ENCODE results near the gene OR51V1.

OR51V1 gene

DNA sequence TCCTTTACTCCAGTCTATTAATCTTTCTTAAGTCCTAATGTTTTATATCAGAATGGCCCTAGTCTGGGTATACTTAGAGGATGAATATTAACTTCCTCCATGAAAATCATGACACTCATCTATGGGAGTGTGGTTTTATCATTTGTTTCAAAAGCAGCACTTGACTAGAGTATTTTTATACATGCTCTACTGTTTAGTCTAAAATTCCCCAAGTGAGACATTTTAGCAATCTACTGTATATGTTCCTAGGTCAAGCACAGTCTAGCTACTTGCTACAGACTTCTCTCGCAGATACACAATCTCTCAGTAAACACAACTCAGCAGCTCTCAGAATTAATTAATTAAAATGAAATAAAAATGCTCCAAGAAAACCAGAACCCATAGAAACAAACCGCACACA lies 29.3 kb upstream of the OR51V1 start:
- TF ChIP-seq, protein P1, sequence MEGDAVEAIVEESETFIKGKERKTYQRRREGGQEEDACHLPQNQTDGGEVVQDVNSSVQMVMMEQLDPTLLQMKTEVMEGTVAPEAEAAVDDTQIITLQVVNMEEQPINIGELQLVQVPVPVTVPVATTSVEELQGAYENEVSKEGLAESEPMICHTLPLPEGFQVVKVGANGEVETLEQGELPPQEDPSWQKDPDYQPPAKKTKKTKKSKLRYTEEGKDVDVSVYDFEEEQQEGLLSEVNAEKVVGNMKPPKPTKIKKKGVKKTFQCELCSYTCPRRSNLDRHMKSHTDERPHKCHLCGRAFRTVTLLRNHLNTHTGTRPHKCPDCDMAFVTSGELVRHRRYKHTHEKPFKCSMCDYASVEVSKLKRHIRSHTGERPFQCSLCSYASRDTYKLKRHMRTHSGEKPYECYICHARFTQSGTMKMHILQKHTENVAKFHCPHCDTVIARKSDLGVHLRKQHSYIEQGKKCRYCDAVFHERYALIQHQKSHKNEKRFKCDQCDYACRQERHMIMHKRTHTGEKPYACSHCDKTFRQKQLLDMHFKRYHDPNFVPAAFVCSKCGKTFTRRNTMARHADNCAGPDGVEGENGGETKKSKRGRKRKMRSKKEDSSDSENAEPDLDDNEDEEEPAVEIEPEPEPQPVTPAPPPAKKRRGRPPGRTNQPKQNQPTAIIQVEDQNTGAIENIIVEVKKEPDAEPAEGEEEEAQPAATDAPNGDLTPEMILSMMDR (conservative IDR thresholded peaks at IDR 0.05; ENCODE audit: low read length) = no peak
- no peak for TF ChIP-seq EZH2phosphoT487 (IDR thresholded peaks at IDR 0.05; ENCODE audit: borderline replicate concordance)
- no peaks in the 10 kb centered on the region for H3K79me2 ChIP-seq (ENCODE audit: insufficient read depth, low read length)
- no peaks in the 10 kb centered on the region for H3K9me2 ChIP-seq (replicated peaks; ENCODE audit: low read depth, low read length)
- H3K4me3 ChIP-seq (ENCODE audit: low read length, poor library complexity, severe bottlenecking) = no peak overlapping the region
- H3K9ac ChIP-seq (ENCODE audit: low read depth, low read length, poor library complexity, severe bottlenecking) = no peak overlapping the region
- no peaks in the 10 kb centered on the region for H4K20me1 ChIP-seq (ENCODE audit: insufficient read depth, low read length, poor library complexity, severe bottlenecking)
- H2AFZ ChIP-seq (ENCODE audit: low read length) = peak overlapping the region; percentile 26; the same call in 1 of the 2 replicates
- H3K4me1 ChIP-seq (ENCODE audit: insufficient read depth, low read length, poor library complexity, severe bottlenecking) = no peaks in the 10 kb centered on the region
- no peaks in the 10 kb centered on the region for H3F3A ChIP-seq (ENCODE audit: low read depth)
- no peaks in the 10 kb centered on the region for H3K27me3 ChIP-seq (ENCODE audit: insufficient read depth, low read length, poor library complexity, severe bottlenecking)
- H3K4me2 ChIP-seq (ENCODE audit: low read depth, low read length, poor library complexity, severe bottlenecking) = no peak overlapping the region
- no peaks in the 10 kb centered on the region for H3K36me3 ChIP-seq (ENCODE audit: insufficient read depth, low read length)
- no peaks in the 10 kb centered on the region for H3K9me3 ChIP-seq (ENCODE audit: insufficient read depth, low read depth, low read length)

DNA sequence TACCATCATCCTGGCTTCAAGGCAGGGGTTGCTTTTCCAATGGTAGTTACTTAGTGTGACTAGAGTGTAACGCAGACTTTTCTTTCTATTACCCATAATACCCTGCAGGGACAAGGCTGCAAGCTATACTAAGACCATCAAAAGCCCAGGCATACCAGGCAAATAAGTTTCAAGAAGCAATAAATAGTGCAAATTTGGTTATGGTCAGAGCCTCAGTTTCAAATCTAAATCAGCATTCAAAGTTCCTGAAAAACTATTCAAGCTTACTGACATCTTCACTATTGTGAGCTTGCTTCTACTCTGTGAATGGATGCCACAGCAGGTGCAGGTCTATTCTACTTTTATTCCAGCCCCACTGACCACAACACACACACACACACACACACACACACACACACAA lies 28.9 kb upstream of the OR51V1 start:
- no peaks in the 10 kb centered on the region for H3K79me2 ChIP-seq (ENCODE audit: insufficient read depth, low read length)
- no peaks in the 10 kb centered on the region for H3K9me3 ChIP-seq (ENCODE audit: insufficient read depth, low read depth, low read length)
- no peaks in the 10 kb centered on the region for H3K9me2 ChIP-seq (replicated peaks; ENCODE audit: low read depth, low read length)
- H3K9ac ChIP-seq (ENCODE audit: low read depth, low read length, poor library complexity, severe bottlenecking) = no peak overlapping the region
- no peak for TF ChIP-seq EZH2phosphoT487 (IDR thresholded peaks at IDR 0.05; ENCODE audit: borderline replicate concordance)
- TF ChIP-seq, protein P1 (conservative IDR thresholded peaks at IDR 0.05; ENCODE audit: low read length) = no peak
- no peaks in the 10 kb centered on the region for H3K27me3 ChIP-seq (ENCODE audit: insufficient read depth, low read length, poor library complexity, severe bottlenecking)
- no peaks in the 10 kb centered on the region for H3F3A ChIP-seq (ENCODE audit: low read depth)
- no peak overlapping the region for H3K4me3 ChIP-seq (ENCODE audit: low read length, poor library complexity, severe bottlenecking)
- no peaks in the 10 kb centered on the region for H3K36me3 ChIP-seq (ENCODE audit: insufficient read depth, low read length)
- H4K20me1 ChIP-seq (ENCODE audit: insufficient read depth, low read length, poor library complexity, severe bottlenecking) = no peaks in the 10 kb centered on the region
- H3K4me1 ChIP-seq (ENCODE audit: insufficient read depth, low read length, poor library complexity, severe bottlenecking) = no peaks in the 10 kb centered on the region
- H2AFZ ChIP-seq (ENCODE audit: low read length) = peak overlapping the region; percentile 26; the same call in 1 of the 2 replicates
- no peak overlapping the region for H3K4me2 ChIP-seq (ENCODE audit: low read depth, low read length, poor library complexity, severe bottlenecking)

DNA sequence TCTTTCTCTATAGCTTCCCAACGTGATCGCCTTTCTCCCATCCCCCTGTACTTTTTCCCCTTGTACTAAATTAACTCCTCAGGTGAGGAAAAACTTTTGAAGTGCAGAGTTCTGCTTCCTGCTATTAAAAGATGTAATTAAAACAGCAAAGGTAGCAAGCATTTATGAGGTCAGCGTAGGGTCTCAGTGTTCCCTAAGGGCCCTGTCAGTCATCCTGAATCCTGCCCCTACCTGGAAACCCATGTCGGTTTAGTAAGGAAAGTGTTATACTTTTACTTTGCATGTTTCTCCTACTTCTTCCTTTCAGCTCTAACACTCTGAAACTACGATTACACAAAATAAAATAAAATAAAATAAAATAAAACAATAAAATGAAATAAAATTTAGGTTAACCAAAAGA lies 27.6 kb upstream of the OR51V1 start:
- TF ChIP-seq, protein P1 (conservative IDR thresholded peaks at IDR 0.05; ENCODE audit: low read length) = no peak
- no peak for TF ChIP-seq EZH2phosphoT487 (IDR thresholded peaks at IDR 0.05; ENCODE audit: borderline replicate concordance)
- no peaks in the 10 kb centered on the region for H3K27me3 ChIP-seq (ENCODE audit: insufficient read depth, low read length, poor library complexity, severe bottlenecking)
- no peaks in the 10 kb centered on the region for H4K20me1 ChIP-seq (ENCODE audit: insufficient read depth, low read length, poor library complexity, severe bottlenecking)
- no peaks in the 10 kb centered on the region for H3K4me1 ChIP-seq (ENCODE audit: insufficient read depth, low read length, poor library complexity, severe bottlenecking)
- no peak overlapping the region for H3K4me2 ChIP-seq (ENCODE audit: low read depth, low read length, poor library complexity, severe bottlenecking)
- H3K9ac ChIP-seq (ENCODE audit: low read depth, low read length, poor library complexity, severe bottlenecking) = no peak overlapping the region
- no peaks in the 10 kb centered on the region for H3K79me2 ChIP-seq (ENCODE audit: insufficient read depth, low read length)
- no peak overlapping the region for H3K4me3 ChIP-seq (ENCODE audit: low read length, poor library complexity, severe bottlenecking)
- no peaks in the 10 kb centered on the region for H3F3A ChIP-seq (ENCODE audit: low read depth)
- H3K36me3 ChIP-seq (ENCODE audit: insufficient read depth, low read length) = no peaks in the 10 kb centered on the region
- H3K9me2 ChIP-seq (replicated peaks; ENCODE audit: low read depth, low read length) = no peaks in the 10 kb centered on the region
- H3K9me3 ChIP-seq (ENCODE audit: insufficient read depth, low read depth, low read length) = no peaks in the 10 kb centered on the region
- H2AFZ ChIP-seq (ENCODE audit: low read length) = no peak overlapping the region

Data from Loucy (cell line).